Cardiac muscle cell (in vitro differentiated cells and primary cell): Measurements from ENCODE around the gene RERE. TPM values are rescaled to one million over a fixed set of nuclear protein-coding genes. Genes with fewer than 3 reads are reported as not detected.

Source experiments
- DNase-seq, 2 donors: peaks; one replicate each; pipeline versions ENCODE4 v3.0.0 to v3.0.0-alpha.2; 2010 to 2017; ENCODE audit warnings: low read depth in 1 of 2, low spot score in 1 of 2
- H3K27ac ChIP-seq: fragments of 200-600 bp; sonication (generic); 2 replicates; pipeline ENCODE4 v1.5.1; 2016
- H3K27me3 ChIP-seq: fragments of 200-600 bp; sonication (generic); 2 replicates; pipeline ENCODE4 v1.6.0; 2016; ENCODE audit warnings: control low read depth
- H3K36me3 ChIP-seq: fragments of 200-600 bp; sonication (generic); 2 replicates; pipeline ENCODE4 v1.5.1; 2016; ENCODE audit warnings: control low read depth
- H3K4me1 ChIP-seq: fragments of 200-600 bp; sonication (generic); 2 replicates; pipeline ENCODE4 v1.8.1; 2017; ENCODE audit warnings: low read depth, mild to moderate bottlenecking, mixed run types
- H3K4me3 ChIP-seq: fragments of 200-600 bp; sonication (generic); 2 replicates; pipeline ENCODE4 v1.5.1; 2016; ENCODE audit warnings: mild to moderate bottlenecking
- H3K9me3 ChIP-seq: fragments of 200-600 bp; sonication (generic); 2 replicates; pipeline ENCODE4 v1.5.1; 2017; ENCODE audit warnings: low read depth, mild to moderate bottlenecking, control low read depth
- polyA plus RNA-seq: library from polyadenylated mRNA; unstranded; fragments of >200 nt; fragmentation: Nextera tagmentation; extraction: Ambion mirVana; gene quantifications from 2 replicates; pipeline ENCODE4 v1.2.1, GENCODE V29; 2016
- total RNA-seq: library from RNA; depleted of rRNA; stranded (reverse); fragments of >200 nt; gene quantifications from 2 replicates; pipeline ENCODE4 v1.2.3, GENCODE V29; 2016
- TF ChIP-seq, protein P1 (sequence below): IDR thresholded peaks from 2 replicates; pipeline ENCODE4 v1.5.1; 2012; ENCODE audit warnings: low read depth, mild to moderate bottlenecking, low read length

RERE gene
- total and polyA plus RNA-seq, 2 experiments from 2014 or later: 72.5 to 81.0 TPM

DNA sequence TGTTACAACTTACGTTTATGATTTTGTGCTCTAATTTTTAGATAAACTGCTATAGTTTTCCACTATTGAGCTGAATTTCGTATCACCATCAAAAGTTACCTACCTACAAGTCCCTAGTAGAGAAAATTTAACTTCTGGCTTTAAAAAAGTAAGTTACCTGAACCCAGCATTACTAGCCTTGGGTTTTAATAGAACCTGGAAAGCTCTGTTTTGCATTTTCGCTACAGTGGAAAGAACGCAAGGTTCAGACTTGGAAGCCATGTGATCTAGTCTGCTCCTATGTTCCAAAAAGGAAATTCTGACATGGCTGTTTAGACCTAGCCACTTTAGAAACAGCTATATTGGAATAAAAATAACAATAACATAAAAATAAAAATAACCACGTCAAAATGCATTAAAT is 389.0 kb downstream of the RERE start:
- no peak for DNase-seq
- Histone ChIP-seq H3K27me3 (no peaks in the 10 kb centered on the region), H3K36me3 (no peaks in the 10 kb centered on the region), H3K4me1 (peaks cover 24% of the 10 kb centered on the region), H3K4me3 (no peak overlapping the region), H3K27ac (no peak overlapping the region), H3K9me3 (no peaks in the 10 kb centered on the region)
- TF ChIP-seq, protein P1, sequence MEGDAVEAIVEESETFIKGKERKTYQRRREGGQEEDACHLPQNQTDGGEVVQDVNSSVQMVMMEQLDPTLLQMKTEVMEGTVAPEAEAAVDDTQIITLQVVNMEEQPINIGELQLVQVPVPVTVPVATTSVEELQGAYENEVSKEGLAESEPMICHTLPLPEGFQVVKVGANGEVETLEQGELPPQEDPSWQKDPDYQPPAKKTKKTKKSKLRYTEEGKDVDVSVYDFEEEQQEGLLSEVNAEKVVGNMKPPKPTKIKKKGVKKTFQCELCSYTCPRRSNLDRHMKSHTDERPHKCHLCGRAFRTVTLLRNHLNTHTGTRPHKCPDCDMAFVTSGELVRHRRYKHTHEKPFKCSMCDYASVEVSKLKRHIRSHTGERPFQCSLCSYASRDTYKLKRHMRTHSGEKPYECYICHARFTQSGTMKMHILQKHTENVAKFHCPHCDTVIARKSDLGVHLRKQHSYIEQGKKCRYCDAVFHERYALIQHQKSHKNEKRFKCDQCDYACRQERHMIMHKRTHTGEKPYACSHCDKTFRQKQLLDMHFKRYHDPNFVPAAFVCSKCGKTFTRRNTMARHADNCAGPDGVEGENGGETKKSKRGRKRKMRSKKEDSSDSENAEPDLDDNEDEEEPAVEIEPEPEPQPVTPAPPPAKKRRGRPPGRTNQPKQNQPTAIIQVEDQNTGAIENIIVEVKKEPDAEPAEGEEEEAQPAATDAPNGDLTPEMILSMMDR: no peak

GRCh38 chr1:8427986-8428385 is 389.5 kb downstream of the RERE start:
- no peak overlapping the region for H3K27ac ChIP-seq
- H3K4me3 ChIP-seq: no peak overlapping the region
- DNase-seq: no peak
- no peaks in the 10 kb centered on the region for H3K9me3 ChIP-seq
- H3K4me1 ChIP-seq: peaks cover 24% of the 10 kb centered on the region
- H3K27me3 ChIP-seq: no peaks in the 10 kb centered on the region
- H3K36me3 ChIP-seq: no peaks in the 10 kb centered on the region
- TF ChIP-seq, protein P1: no peak

DNA sequence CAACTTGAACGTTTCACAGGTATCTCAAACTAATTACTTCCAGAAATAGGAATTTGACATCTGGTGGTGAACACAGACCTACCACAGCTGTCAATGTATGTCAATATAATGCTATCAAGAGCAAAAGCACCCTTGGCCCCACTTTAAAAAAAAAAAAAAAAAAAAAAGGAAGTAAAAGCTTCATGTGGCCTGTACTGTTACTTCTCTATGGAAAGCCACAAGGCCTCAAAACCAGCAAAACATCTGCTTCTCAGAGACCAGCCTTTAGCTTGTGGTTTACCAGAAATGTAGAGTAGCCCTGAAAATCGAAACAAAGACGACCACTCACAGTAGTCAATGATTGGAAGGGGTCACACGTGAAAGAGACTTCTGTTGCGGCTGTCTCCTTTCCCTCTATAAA is 389.9 kb downstream of the RERE start:
- no peaks in the 10 kb centered on the region for H3K27me3 ChIP-seq
- peaks cover 24% of the 10 kb centered on the region for H3K4me1 ChIP-seq
- H3K4me3 ChIP-seq: no peak overlapping the region
- no peak for DNase-seq
- TF ChIP-seq, protein P1: no peak
- H3K9me3 ChIP-seq: no peaks in the 10 kb centered on the region
- no peaks in the 10 kb centered on the region for H3K36me3 ChIP-seq
- H3K27ac ChIP-seq: peak overlapping the region; percentile 13

GRCh38 chr1:8426996-8427395 is 390.4 kb downstream of the RERE start:
- H3K36me3 ChIP-seq: no peaks in the 10 kb centered on the region
- H3K27me3 ChIP-seq: no peaks in the 10 kb centered on the region
- DNase-seq: no peak
- H3K27ac ChIP-seq: peak overlapping the region; percentile 13
- no peak overlapping the region for H3K4me3 ChIP-seq
- no peaks in the 10 kb centered on the region for H3K9me3 ChIP-seq
- peaks cover 29% of the 10 kb centered on the region for H3K4me1 ChIP-seq
- TF ChIP-seq, protein P1: no peak

DNA sequence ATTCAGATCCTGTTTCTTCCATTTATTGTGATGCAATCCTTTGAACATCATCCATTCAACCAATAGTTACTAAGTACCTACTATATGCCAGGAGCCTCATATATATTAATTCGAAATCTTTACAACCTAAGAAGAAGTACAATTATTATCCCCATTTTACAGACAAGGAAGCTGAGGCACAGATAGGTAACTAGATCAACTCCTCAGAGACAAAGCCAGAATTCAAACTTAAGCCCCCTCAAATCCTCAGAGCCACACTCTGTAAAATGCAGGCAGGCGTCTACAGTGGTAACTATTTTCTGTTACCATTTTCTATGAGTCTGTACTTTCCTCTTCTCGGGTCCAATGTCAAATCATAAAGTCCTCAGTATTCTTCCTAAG is 391.7 kb downstream of the RERE start:
- Histone ChIP-seq H3K9me3 (no peaks in the 10 kb centered on the region), H3K4me3 (no peak overlapping the region), H3K4me1 (peaks cover 42% of the 10 kb centered on the region), H3K27me3 (no peaks in the 10 kb centered on the region), H3K27ac (peak overlapping the region; percentile 89), H3K36me3 (no peaks in the 10 kb centered on the region)
- no peak for DNase-seq
- TF ChIP-seq, protein P1: no peak

DNA sequence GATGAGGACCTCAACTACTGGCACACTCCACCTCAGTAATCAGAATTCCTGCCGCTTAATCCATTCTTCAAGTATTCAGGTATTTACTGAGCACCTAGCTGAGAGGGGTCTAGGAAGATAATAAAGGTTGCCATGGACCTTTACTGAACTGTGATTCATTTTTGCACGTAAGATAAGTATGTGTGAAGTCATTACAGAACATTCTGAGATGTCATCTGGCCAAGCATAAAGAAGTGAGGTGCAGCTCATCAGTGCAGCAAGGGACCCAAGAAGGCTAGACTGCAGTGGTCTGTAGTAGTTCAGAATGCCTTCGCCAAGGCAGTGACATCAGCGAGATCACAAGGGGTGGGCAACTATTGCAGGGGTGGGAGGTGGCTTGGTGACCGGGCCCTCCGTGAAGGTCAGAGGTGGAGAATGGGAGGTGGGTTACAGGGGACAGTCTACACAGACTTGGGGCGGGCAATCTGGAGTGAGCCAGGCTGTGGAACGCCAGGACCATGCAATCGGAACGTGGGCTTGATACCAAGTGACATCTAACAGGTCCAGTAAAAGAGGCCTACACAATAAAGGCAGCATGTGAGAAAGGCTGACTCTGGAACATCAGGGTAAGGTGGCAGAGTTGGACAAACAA is 392.2 kb downstream of the RERE start:
- peak overlapping the region; percentile 89 for H3K27ac ChIP-seq
- no peak overlapping the region for H3K4me3 ChIP-seq
- no peaks in the 10 kb centered on the region for H3K27me3 ChIP-seq

More for the DNA sequence above, 392.2 kb downstream of the RERE start:
- TF ChIP-seq, protein P1: no peak
- no peaks in the 10 kb centered on the region for H3K9me3 ChIP-seq
- H3K36me3 ChIP-seq: no peaks in the 10 kb centered on the region
- DNase-seq: no peak
- H3K4me1 ChIP-seq: peaks cover 47% of the 10 kb centered on the region
